Stomach (tissue), 9 donors: Measurements from ENCODE around the gene DMRTB1. TPM values are rescaled to one million over a fixed set of nuclear protein-coding genes. Genes with fewer than 3 reads are reported as not detected.

Source experiments
- DNase-seq, 2 donors: peaks; one replicate each; pipeline versions ENCODE4 v3.0.0 to v3.0.0-alpha.2; 2013 to 2019
- H3K27ac ChIP-seq, 5 donors: fragments of 200-600 bp in 4 of 5; sonication (generic) in 4 of 5; one replicate each; pipeline ENCODE4 v1.5.1; 2013 to 2019; ENCODE audit warnings: mild to moderate bottlenecking in 1 of 5, moderate library complexity in 1 of 5
- H3K27me3 ChIP-seq, 3 donors: fragments of 200-600 bp; sonication (generic); one replicate each; pipeline ENCODE4 v1.5.1; 2017 to 2019; ENCODE audit warnings: mixed run types in 1 of 3
- H3K36me3 ChIP-seq, 4 donors: fragments of 200-600 bp; sonication (generic); 1 replicate in 3 of 4; 2 replicates in 1 of 4; pipeline ENCODE4 v1.5.1; 2016 to 2019
- H3K4me1 ChIP-seq, 4 donors: fragments of 200-600 bp; sonication (generic); one replicate each; pipeline ENCODE4 v1.5.1; 2016 to 2019
- H3K4me3 ChIP-seq, 4 donors: fragments of 200-600 bp; sonication (generic) in 3 of 4; one replicate each; pipeline ENCODE4 v1.5.1; 2016 to 2019; ENCODE audit warnings: mild to moderate bottlenecking in 1 of 4
- H3K9me3 ChIP-seq, 4 donors: fragments of 200-600 bp; sonication (generic); one replicate each; pipeline ENCODE4 v1.5.1; 2016 to 2019
- EP300 ChIP-seq: sonication (generic); formaldehyde crosslinking; IDR thresholded peaks from one replicate; pipeline ENCODE4 v1.6.1; 2017; ENCODE audit warnings: antibody characterized with exemption
- POLR2A ChIP-seq, 4 donors: fragments of 450-650 bp; IDR thresholded peaks; one replicate each; pipeline ENCODE4 v1.6.1; 2016; ENCODE audit warnings: antibody characterized with exemption in 4 of 4, control low read depth in 2 of 4, mild to moderate bottlenecking in 1 of 4, moderate library complexity in 1 of 4
- POLR2AphosphoS5 ChIP-seq, 3 donors: sonication (generic); formaldehyde crosslinking; IDR thresholded peaks; one replicate each; pipeline ENCODE4 v1.6.1; 2016; ENCODE audit warnings: antibody characterized with exemption in 3 of 3
- WGBS, 5 donors: extraction: QIAGEN DNeasy Blood & Tissue Kit in 3 of 5; methylation state at CpG; one replicate each; pipeline versions ENCODE4 v1.1.5 to v1.1.7; 2013 to 2018; 5-methylcytosine and 5-hydroxymethylcytosine counted together
- intact Hi-C: fragments of 100-400 bp; cut with DNase I; formaldehyde crosslinking; loops from one replicate; pipeline ENCODE4 v1.15.1; 2023; ENCODE audit warnings: low total_unique reads
- polyA plus RNA-seq, 3 donors: library from polyadenylated mRNA; stranded (reverse); fragments of 200-250 nt; gene quantifications; one replicate each; pipeline ENCODE4 v1.2.3, GENCODE V29; 2013
- total RNA-seq, 5 donors: library from RNA; depleted of rRNA; stranded (reverse); fragments of >200 nt; gene quantifications; one replicate each; pipeline versions ENCODE4 v1.1.0 to v1.2.3, GENCODE V29; 2014 to 2016
- TF ChIP-seq, protein P1 (sequence below), 7 experiments: fragments of 450-650 bp in 4 of 7; fragments of 200-600 bp in 3 of 7; sonication (generic) in 3 of 7; IDR thresholded peaks; one replicate each; pipeline ENCODE4 v1.5.1; 2016 to 2019; ENCODE audit warnings: antibody characterized with exemption in 7 of 7, control low read depth in 2 of 7, mild to moderate bottlenecking in 1 of 7
- donor health status: healthy with polysubstance abuse.
- donor health status: Bipolar disorder and iron deficiency.
- donor health status: healthy.

The DMRTB1 gene
- total and polyA plus RNA-seq, 8 donors: not detected

DNA sequence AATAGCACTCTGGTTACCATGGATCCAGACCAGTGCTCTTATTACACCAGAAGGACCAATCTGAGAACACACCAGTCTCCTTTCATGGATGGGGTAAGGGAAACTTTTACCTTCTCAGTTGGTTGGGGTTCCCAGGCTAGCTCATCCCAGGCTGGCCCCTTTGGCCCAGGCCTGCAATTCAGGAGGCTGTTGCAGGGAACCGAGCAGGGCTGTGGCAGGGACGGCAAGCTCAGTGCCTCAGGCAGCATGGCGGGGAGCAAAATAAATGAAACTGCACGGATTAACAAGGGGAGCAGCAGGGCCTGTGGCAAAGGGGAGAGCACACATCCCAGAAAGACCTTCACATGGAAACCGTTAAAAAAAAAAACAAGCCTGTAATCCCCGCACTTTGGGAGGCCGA is 57.0 kb downstream of the DMRTB1 start:
- H3K4me1 ChIP-seq: peaks cover 0 to 25% (median 0%) of the 10 kb centered on the region in 4 donors
- 88 to 97% (median 95%) methylated on average over 5 to 7 of the region's 7 CpGs for WGBS, 5 donors
- no peaks in the 10 kb centered on the region for H3K36me3 ChIP-seq
- H3K4me3 ChIP-seq: no peak overlapping the region
- intact Hi-C loops: no loop called here
- no peak for DNase-seq
- no peaks in the 10 kb centered on the region for H3K27me3 ChIP-seq
- TF ChIP-seq, protein P1, sequence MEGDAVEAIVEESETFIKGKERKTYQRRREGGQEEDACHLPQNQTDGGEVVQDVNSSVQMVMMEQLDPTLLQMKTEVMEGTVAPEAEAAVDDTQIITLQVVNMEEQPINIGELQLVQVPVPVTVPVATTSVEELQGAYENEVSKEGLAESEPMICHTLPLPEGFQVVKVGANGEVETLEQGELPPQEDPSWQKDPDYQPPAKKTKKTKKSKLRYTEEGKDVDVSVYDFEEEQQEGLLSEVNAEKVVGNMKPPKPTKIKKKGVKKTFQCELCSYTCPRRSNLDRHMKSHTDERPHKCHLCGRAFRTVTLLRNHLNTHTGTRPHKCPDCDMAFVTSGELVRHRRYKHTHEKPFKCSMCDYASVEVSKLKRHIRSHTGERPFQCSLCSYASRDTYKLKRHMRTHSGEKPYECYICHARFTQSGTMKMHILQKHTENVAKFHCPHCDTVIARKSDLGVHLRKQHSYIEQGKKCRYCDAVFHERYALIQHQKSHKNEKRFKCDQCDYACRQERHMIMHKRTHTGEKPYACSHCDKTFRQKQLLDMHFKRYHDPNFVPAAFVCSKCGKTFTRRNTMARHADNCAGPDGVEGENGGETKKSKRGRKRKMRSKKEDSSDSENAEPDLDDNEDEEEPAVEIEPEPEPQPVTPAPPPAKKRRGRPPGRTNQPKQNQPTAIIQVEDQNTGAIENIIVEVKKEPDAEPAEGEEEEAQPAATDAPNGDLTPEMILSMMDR (IDR thresholded peaks at IDR 0.05): no peak
- TF ChIP-seq POLR2AphosphoS5 (IDR thresholded peaks at IDR 0.05) (no peak), EP300 (no peak), POLR2A (IDR thresholded peaks at IDR 0.05) (no peak)
- H3K9me3 ChIP-seq: no peaks in the 10 kb centered on the region
- no peak overlapping the region for H3K27ac ChIP-seq

Other genes with a start within 250 kb of the DMRTB1 start
- gene CZIB, start 238.8 kb upstream of the DMRTB1 start, total RNA-seq: 10 to 100 TPM; 31.6 to 52.7 (median 38.0) TPM
- 10 to 100 TPM; 60.8 to 78.8 (median 74.9) TPM for gene CZIB, start 238.8 kb upstream of the DMRTB1 start, polyA plus RNA-seq
- gene MAGOH, start 220.9 kb upstream of the DMRTB1 start, total RNA-seq: 10 to 100 TPM in 3 of 5 donors, 1 to 10 TPM in 2; 2.9 to 58.3 (median 25.5) TPM
- 100 to 1,000 TPM in 1 of 3 donors, 10 to 100 TPM in 2; 73.3 to 105 (median 81.9) TPM for gene MAGOH, start 220.9 kb upstream of the DMRTB1 start, polyA plus RNA-seq
- 10 to 100 TPM in 1 of 5 donors, 1 to 10 TPM in 3, under 1 TPM in 1; 0.58 to 26.8 (median 3.5) TPM for gene LRP8, start 131.3 kb upstream of the DMRTB1 start, total RNA-seq
- 1 to 10 TPM in 2 of 3 donors, under 1 TPM in 1; 0.81 to 2.9 (median 1.1) TPM for gene LRP8, start 131.3 kb upstream of the DMRTB1 start, polyA plus RNA-seq